Nephron progenitor cell (in vitro differentiated cells): Measurements from ENCODE around the gene SNX14.

Experiments used
- DNase-seq: peaks from one replicate; pipeline ENCODE4 v3.0.0; 2021
- H3K27ac Mint-ChIP-seq: 2 replicates; pipeline ENCODE4 v1.8.0; 2021; ENCODE audit warnings: mild to moderate bottlenecking, moderate library complexity, mixed read lengths
- H3K27me3 Mint-ChIP-seq: 2 replicates; pipeline ENCODE4 v1.8.0; 2021; ENCODE audit warnings: mild to moderate bottlenecking, low read depth, mixed read lengths; ENCODE audit not compliant: poor library complexity
- H3K36me3 Mint-ChIP-seq: 2 replicates; pipeline ENCODE4 v1.8.0; 2021; ENCODE audit warnings: low read depth, mixed read lengths
- H3K4me1 Mint-ChIP-seq: 2 replicates; pipeline ENCODE4 v1.8.0; 2021; ENCODE audit warnings: mixed read lengths
- H3K4me3 Mint-ChIP-seq: 2 replicates; pipeline ENCODE4 v1.8.0; 2021; ENCODE audit warnings: mild to moderate bottlenecking, moderate library complexity, mixed read lengths
- H3K9me3 Mint-ChIP-seq: 2 replicates; pipeline ENCODE4 v1.8.0; 2021; ENCODE audit warnings: mild to moderate bottlenecking, moderate library complexity, mixed read lengths
- TF ChIP-seq, protein P1 (sequence below): fragments of 200-600 bp; sonication (generic); IDR thresholded peaks from 2 replicates; pipeline ENCODE4 v1.5.0; 2021; ENCODE audit warnings: antibody characterized with exemption

Gene SNX14

DNA sequence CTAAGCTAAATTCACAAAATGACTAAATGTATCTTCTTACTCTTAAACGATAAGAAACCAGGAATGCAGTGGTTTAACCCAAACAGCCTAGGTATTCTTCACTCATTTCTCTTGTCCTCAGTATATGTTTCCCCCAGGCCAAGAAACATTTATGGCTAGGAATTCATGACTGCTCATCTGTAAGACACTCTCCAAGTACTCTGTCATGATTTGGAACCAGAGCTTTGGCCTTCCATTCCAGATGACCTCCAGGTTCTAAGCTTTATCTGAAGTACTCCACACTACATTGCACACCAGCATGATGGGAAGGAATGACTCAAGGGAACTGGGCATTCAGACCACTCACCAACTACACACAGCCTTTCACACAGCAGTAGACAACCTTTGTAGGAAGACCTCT lies 114.5 kb downstream of the SNX14 start:
- TF ChIP-seq, protein P1, sequence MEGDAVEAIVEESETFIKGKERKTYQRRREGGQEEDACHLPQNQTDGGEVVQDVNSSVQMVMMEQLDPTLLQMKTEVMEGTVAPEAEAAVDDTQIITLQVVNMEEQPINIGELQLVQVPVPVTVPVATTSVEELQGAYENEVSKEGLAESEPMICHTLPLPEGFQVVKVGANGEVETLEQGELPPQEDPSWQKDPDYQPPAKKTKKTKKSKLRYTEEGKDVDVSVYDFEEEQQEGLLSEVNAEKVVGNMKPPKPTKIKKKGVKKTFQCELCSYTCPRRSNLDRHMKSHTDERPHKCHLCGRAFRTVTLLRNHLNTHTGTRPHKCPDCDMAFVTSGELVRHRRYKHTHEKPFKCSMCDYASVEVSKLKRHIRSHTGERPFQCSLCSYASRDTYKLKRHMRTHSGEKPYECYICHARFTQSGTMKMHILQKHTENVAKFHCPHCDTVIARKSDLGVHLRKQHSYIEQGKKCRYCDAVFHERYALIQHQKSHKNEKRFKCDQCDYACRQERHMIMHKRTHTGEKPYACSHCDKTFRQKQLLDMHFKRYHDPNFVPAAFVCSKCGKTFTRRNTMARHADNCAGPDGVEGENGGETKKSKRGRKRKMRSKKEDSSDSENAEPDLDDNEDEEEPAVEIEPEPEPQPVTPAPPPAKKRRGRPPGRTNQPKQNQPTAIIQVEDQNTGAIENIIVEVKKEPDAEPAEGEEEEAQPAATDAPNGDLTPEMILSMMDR: no peak
- H3K27me3 Mint-ChIP-seq: peaks cover 8% of the 10 kb centered on the region
- H3K9me3 Mint-ChIP-seq: peaks cover 10% of the 10 kb centered on the region
- no peak overlapping the region for H3K4me3 Mint-ChIP-seq
- H3K36me3 Mint-ChIP-seq: no peaks in the 10 kb centered on the region
- H3K27ac Mint-ChIP-seq: no peak overlapping the region
- DNase-seq: no peak
- H3K4me1 Mint-ChIP-seq: no peaks in the 10 kb centered on the region

DNA sequence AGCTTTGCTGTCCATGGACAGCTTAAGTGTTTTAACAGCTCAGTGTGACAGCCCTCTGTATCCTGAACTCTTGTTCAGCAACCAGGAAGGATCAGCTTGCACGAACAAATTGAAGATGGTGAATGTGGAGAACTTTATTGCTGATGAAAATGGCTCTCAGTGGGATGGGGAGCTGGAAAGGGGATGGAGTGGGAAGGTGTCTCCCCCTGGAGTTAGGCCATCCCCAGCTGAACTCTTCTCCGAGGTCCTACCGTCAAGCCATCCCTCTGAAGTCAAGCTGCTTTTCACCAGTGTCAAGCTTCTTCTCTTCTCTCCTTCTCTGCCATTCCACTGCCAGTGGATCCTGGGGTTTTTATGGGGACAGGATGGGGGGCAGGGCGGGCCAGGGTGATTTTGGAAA lies 117.1 kb downstream of the SNX14 start:
- TF ChIP-seq, protein P1: no peak
- Mint-ChIP-seq H3K27ac (no peak overlapping the region), H3K36me3 (no peaks in the 10 kb centered on the region), H3K27me3 (peaks cover 2% of the 10 kb centered on the region), H3K4me3 (no peak overlapping the region), H3K9me3 (peaks cover 10% of the 10 kb centered on the region), H3K4me1 (no peaks in the 10 kb centered on the region)
- no peak for DNase-seq

DNA sequence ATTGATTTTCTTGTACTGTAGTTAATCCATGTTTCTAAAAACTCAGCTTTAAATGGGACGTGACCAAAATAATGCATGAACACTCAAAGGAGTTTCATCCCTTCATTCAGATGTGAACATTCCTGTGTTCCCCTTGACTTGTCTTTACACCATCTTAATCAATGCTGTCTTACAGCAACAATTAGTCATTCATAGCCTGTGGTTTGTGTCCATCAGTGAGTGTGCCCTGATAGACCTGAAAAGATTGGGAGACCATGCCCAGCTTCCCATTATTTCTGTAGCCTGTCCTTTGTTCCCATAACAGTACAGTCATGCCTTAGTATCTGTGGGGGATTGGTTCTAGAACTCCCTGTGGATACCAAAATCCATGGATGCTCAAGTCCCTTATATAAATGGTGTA lies 119.9 kb downstream of the SNX14 start:
- Mint-ChIP-seq H3K27ac (no peak overlapping the region), H3K36me3 (no peaks in the 10 kb centered on the region), H3K4me3 (no peak overlapping the region), H3K9me3 (peaks cover 10% of the 10 kb centered on the region), H3K27me3 (peaks cover 3% of the 10 kb centered on the region), H3K4me1 (no peaks in the 10 kb centered on the region)
- DNase-seq: no peak
- TF ChIP-seq, protein P1: no peak

DNA sequence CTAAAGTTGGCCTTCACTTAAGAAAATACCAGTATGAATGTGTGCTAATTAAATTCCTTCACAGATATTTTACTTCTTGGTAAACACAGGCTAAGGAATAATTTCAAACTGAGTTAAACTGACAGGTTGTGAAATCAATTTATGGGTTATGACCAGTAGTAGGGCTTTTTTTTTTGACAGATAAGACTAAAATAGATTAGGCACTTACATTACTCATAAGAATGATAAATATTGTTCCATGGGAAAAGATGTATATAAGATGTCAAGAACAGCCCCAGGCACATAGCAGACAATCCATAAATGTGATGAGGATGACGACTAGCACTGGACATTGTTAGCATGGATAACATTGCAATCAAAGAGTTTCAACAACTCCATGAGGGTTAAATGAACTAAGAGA lies 120.9 kb downstream of the SNX14 start:
- H3K9me3 Mint-ChIP-seq: peaks cover 10% of the 10 kb centered on the region
- peaks cover 3% of the 10 kb centered on the region for H3K27me3 Mint-ChIP-seq
- no peak overlapping the region for H3K27ac Mint-ChIP-seq
- no peaks in the 10 kb centered on the region for H3K36me3 Mint-ChIP-seq
- H3K4me3 Mint-ChIP-seq: no peak overlapping the region
- no peaks in the 10 kb centered on the region for H3K4me1 Mint-ChIP-seq
- no peak for DNase-seq
- TF ChIP-seq, protein P1: no peak

DNA sequence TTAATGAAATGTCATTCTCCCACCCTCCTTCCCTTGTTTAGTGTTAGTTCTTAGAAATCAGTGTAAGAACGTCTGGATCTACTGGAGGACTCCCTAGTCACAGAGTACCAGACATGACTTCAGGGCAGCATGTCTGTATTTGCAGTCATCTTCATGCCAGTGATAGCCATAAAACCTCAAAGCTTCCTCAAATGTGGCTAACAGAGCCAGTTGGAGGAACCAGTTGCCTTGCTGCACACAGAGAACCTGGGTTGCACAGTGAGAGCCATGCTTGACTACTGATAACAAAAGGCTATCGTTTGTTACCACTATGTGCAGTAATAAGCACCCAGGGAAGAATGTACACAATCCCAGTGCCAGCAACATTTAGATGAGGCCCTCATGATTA lies 123.6 kb downstream of the SNX14 start:
- no peak overlapping the region for H3K4me3 Mint-ChIP-seq
- H3K27me3 Mint-ChIP-seq: peaks cover 8% of the 10 kb centered on the region
- H3K4me1 Mint-ChIP-seq: no peaks in the 10 kb centered on the region
- H3K27ac Mint-ChIP-seq: no peak overlapping the region
- no peaks in the 10 kb centered on the region for H3K36me3 Mint-ChIP-seq
- DNase-seq: no peak
- TF ChIP-seq, protein P1: no peak
- no peaks in the 10 kb centered on the region for H3K9me3 Mint-ChIP-seq

DNA sequence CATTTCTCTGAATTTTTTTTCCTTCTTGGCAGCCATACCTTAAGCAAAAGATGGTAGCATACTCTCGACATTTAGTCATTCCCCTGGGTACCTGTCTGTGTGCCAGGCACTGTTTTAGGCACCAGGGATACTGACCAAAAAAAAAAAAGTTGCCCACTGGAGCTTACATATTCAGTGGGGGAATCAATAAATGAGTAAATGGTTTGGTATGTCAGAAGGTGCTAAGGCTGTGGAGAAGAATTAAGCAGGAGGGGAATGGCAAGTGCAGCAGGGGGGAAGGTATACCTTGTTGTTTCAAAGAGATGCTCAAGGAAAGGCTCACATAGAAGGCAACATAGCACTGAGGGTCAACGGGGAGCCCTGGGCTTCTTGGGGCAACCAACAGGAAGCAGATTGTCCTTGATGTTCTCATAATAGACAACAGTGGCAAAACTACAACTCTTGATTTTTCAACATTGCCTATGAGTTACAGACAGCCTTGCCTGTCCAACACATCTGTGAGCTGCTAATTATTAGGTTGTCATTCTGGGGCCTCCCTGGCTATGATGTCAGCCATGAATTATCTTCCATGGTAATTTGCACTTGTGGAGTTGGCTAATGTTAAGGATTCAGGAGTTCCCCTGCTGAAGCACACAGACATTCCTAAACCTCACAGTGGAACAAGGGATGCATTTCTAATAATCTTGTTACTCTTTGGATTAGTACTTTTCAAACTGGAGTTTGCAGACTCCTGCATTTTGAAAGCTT lies 124.2 kb downstream of the SNX14 start:
- no peak overlapping the region for H3K27ac Mint-ChIP-seq
- DNase-seq: no peak
- TF ChIP-seq, protein P1: no peak
- peaks cover 8% of the 10 kb centered on the region for H3K27me3 Mint-ChIP-seq
- H3K9me3 Mint-ChIP-seq: no peaks in the 10 kb centered on the region
- no peaks in the 10 kb centered on the region for H3K36me3 Mint-ChIP-seq
- no peak overlapping the region for H3K4me3 Mint-ChIP-seq
- H3K4me1 Mint-ChIP-seq: no peaks in the 10 kb centered on the region
